ENCODE data around the gene RIT2.

Gene RIT2

GRCh38 chr18:43060020-43060419 lies 55.5 kb downstream of the RIT2 start:
- H3K9ac ChIP-seq (ENCODE audit: low read length) = no peak overlapping the region
- H3K36me3 ChIP-seq (ENCODE audit: low read length) = no peaks in the 10 kb centered on the region
- no peaks in the 10 kb centered on the region for H3K79me2 ChIP-seq (ENCODE audit: insufficient read depth, low read length)
- no peak overlapping the region for H2AFZ ChIP-seq (ENCODE audit: low read depth, low read length, severe bottlenecking)
- TF ChIP-seq CTCF (IDR thresholded peaks at IDR 0.05; ENCODE audit: insufficient read depth, low read length, poor library complexity, severe bottlenecking) (no peak), EZH2phosphoT487 (conservative IDR thresholded peaks at IDR 0.05; ENCODE audit: low read length) (no peak)
- H3K4me2 ChIP-seq (ENCODE audit: low read depth, low read length, poor library complexity, severe bottlenecking) = no peak overlapping the region
- H3F3A ChIP-seq (ENCODE audit: insufficient read depth) = no peaks in the 10 kb centered on the region
- no peaks in the 10 kb centered on the region for H3K9me3 ChIP-seq (ENCODE audit: insufficient read depth, low read length)
- H3K9me2 ChIP-seq (replicated peaks; ENCODE audit: insufficient read depth, low read length) = no peaks in the 10 kb centered on the region
- H3K27ac ChIP-seq (ENCODE audit: low read depth, low read length) = no peak overlapping the region
- H3K27me3 ChIP-seq (ENCODE audit: low read length) = no peaks in the 10 kb centered on the region
- no peaks in the 10 kb centered on the region for H4K20me1 ChIP-seq (ENCODE audit: low read depth, low read length)
- no peak overlapping the region for H3K4me3 ChIP-seq (ENCODE audit: insufficient read depth, low read length, poor library complexity, severe bottlenecking)

DNA sequence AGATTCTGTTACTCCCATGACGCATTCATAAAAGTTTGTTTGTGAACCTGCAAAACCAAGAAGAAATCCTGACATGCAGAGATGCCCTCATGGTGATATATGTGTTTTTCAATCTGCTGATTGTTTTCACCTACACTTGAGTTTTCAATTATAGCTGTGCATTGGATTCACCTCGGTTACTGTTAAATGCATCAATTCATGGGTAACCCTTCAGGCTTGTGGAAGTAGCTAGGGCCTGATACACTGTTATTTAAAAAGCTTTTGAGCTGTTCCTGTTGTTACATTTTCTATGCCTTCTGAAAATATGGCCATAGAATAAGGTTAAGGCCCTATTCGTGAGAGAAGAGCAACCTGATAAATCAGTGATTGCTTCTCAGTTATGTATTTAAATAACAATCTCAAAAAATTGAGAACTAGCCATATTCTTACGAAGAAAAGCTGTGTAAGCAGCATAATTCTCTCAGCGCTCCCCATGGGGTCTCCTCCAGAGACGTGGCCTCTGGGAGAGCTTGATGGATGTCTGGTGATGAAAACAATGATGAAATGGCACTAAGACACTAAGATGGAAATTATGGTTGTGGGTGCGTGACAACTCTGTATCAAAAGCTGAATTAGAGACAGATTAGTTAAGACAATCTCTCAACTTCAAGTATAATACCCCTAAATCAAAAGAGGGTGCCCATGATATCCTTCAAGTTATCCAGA lies 60.5 kb downstream of the RIT2 start:
- no peak overlapping the region for H3K4me2 ChIP-seq (ENCODE audit: low read depth, low read length, poor library complexity, severe bottlenecking)
- H2AFZ ChIP-seq (ENCODE audit: low read depth, low read length, severe bottlenecking) = no peak overlapping the region
- TF ChIP-seq EZH2phosphoT487 (conservative IDR thresholded peaks at IDR 0.05; ENCODE audit: low read length) (no peak), CTCF (IDR thresholded peaks at IDR 0.05; ENCODE audit: insufficient read depth, low read length, poor library complexity, severe bottlenecking) (no peak)
- no peaks in the 10 kb centered on the region for H3K27me3 ChIP-seq (ENCODE audit: low read length)
- H3K79me2 ChIP-seq (ENCODE audit: insufficient read depth, low read length) = no peaks in the 10 kb centered on the region
- H3K27ac ChIP-seq (ENCODE audit: low read depth, low read length) = no peak overlapping the region
- H3F3A ChIP-seq (ENCODE audit: insufficient read depth) = no peaks in the 10 kb centered on the region
- H3K9me3 ChIP-seq (ENCODE audit: insufficient read depth, low read length) = no peaks in the 10 kb centered on the region
- H3K9me2 ChIP-seq (replicated peaks; ENCODE audit: insufficient read depth, low read length) = no peaks in the 10 kb centered on the region
- no peak overlapping the region for H3K4me3 ChIP-seq (ENCODE audit: insufficient read depth, low read length, poor library complexity, severe bottlenecking)
- H4K20me1 ChIP-seq (ENCODE audit: low read depth, low read length) = no peaks in the 10 kb centered on the region
- H3K9ac ChIP-seq (ENCODE audit: low read length) = no peak overlapping the region
- no peaks in the 10 kb centered on the region for H3K36me3 ChIP-seq (ENCODE audit: low read length)

DNA sequence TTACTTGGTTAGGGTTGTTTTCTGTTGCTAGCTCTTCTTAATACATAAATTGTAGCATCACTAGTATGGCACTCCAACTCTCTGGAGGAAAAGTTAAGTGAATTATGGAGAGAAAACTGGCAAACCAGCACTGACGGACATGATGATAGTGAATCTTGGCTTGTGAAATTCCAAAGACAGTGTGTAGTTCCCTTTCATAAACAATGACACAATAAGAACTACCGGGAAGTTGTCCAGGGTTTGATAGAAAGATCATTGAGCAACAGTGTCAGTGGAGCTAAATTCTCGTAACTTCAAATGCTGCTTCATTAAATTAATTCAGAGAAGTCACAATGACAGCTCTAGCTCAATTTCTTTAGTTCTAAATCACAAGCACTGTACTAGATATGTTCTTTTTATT lies 66.5 kb downstream of the RIT2 start:
- Histone ChIP-seq H3K9ac (ENCODE audit: low read length) (no peak overlapping the region), H3F3A (ENCODE audit: insufficient read depth) (no peaks in the 10 kb centered on the region), H3K79me2 (ENCODE audit: insufficient read depth, low read length) (no peaks in the 10 kb centered on the region), H4K20me1 (ENCODE audit: low read depth, low read length) (no peaks in the 10 kb centered on the region), H3K9me3 (ENCODE audit: insufficient read depth, low read length) (no peaks in the 10 kb centered on the region), H3K27ac (ENCODE audit: low read depth, low read length) (no peak overlapping the region), H3K4me3 (ENCODE audit: insufficient read depth, low read length, poor library complexity, severe bottlenecking) (no peak overlapping the region), H3K36me3 (ENCODE audit: low read length) (no peaks in the 10 kb centered on the region), H2AFZ (ENCODE audit: low read depth, low read length, severe bottlenecking) (no peak overlapping the region), H3K27me3 (ENCODE audit: low read length) (no peaks in the 10 kb centered on the region), H3K9me2 (replicated peaks; ENCODE audit: insufficient read depth, low read length) (no peaks in the 10 kb centered on the region), H3K4me2 (ENCODE audit: low read depth, low read length, poor library complexity, severe bottlenecking) (no peak overlapping the region)
- TF ChIP-seq EZH2phosphoT487 (conservative IDR thresholded peaks at IDR 0.05; ENCODE audit: low read length) (no peak), CTCF (IDR thresholded peaks at IDR 0.05; ENCODE audit: insufficient read depth, low read length, poor library complexity, severe bottlenecking) (no peak)
